WTC11 (cell line): ENCODE data around the gene ANKFN1.

ENCODE experiments used
- CREM ChIP-seq: sonication (generic); formaldehyde crosslinking; IDR thresholded peaks from 2 replicates; pipeline ENCODE4 v1.8.1; 2022; ENCODE audit warnings: mild to moderate bottlenecking, missing genetic modification reagents, moderate library complexity
- CTCF ChIP-seq: fragments of 200-600 bp; IDR thresholded peaks from 2 replicates; pipeline ENCODE4 v1.8.0; 2022; ENCODE audit warnings: antibody characterized with exemption
- E2F4 ChIP-seq: sonication (generic); formaldehyde crosslinking; IDR thresholded peaks from 2 replicates; pipeline ENCODE4 v1.8.1; 2022; ENCODE audit warnings: low read depth, mild to moderate bottlenecking, moderate library complexity, missing genetic modification reagents, borderline replicate concordance
- NR3C1 ChIP-seq: sonication (generic); formaldehyde crosslinking; conservative IDR thresholded peaks from 2 replicates; pipeline ENCODE4 v1.8.1; 2023; ENCODE audit warnings: low read depth, mild to moderate bottlenecking, missing genetic modification reagents
- TCF7 ChIP-seq: sonication (generic); formaldehyde crosslinking; IDR thresholded peaks from 2 replicates; pipeline ENCODE4 v1.8.0; 2022; ENCODE audit warnings: mild to moderate bottlenecking, low read depth, missing genetic modification reagents, moderate library complexity

- no peak for TF ChIP-seq CTCF
- TF ChIP-seq TCF7 (CRISPR knock-in tag), result no peak
- TF ChIP-seq CREM (CRISPR knock-in tag), result no peak
- TF ChIP-seq NR3C1 (CRISPR knock-in tag), result no peak
- TF ChIP-seq E2F4, result no peak
These were observed 272.2 kb downstream of the ANKFN1 start for GRCh38 chr17:56425483-56425882.
